IPS-18a (cell line): ENCODE measurements around the gene ZNF71.

Source experiments
- H3K27ac ChIP-seq: one replicate; pipeline ENCODE4 v1.5.1; 2013; ENCODE audit warnings: low read length
- H3K27me3 ChIP-seq: one replicate; pipeline ENCODE4 v1.6.1; 2013; ENCODE audit warnings: mild to moderate bottlenecking, low read length; ENCODE audit not compliant: control insufficient read depth, insufficient read depth
- H3K36me3 ChIP-seq: one replicate; pipeline ENCODE4 v1.6.1; 2013; ENCODE audit warnings: low read depth, low read length; ENCODE audit not compliant: control insufficient read depth
- H3K4me1 ChIP-seq: one replicate; pipeline ENCODE4 v1.6.1; 2013; ENCODE audit warnings: low read depth, low read length; ENCODE audit not compliant: control insufficient read depth
- H3K4me3 ChIP-seq: one replicate; pipeline ENCODE4 v1.5.1; 2013; ENCODE audit warnings: low read length
- H3K9ac ChIP-seq: one replicate; pipeline ENCODE4 v1.6.1; 2013; ENCODE audit warnings: mild to moderate bottlenecking, low read length, moderate library complexity
- H3K9me3 ChIP-seq: one replicate; pipeline ENCODE4 v1.6.1; 2013; ENCODE audit warnings: low read depth, low read length; ENCODE audit not compliant: control insufficient read depth

Gene ZNF71

GRCh38 chr19:56594783-56595547 is at the start of gene ZNF71:
Gene ZNF71 (plus strand): TSS chr19:56595302. CDS start chr19:56601559, 6,257 bp downstream.
- Histone ChIP-seq H3K36me3 (no peaks in the 10 kb centered on the region), H3K9me3 (peaks cover 21% of the 10 kb centered on the region), H3K4me3 (peak within 1 kb of the TSS; percentile 97), H3K27me3 (no peaks in the 10 kb centered on the region), H3K9ac (peak within 1 kb of the TSS; percentile 83), H3K27ac (no peak within 1 kb of the TSS), H3K4me1 (no peaks in the 10 kb centered on the region)

GRCh38 chr19:56547535-56547934 is 47.6 kb upstream of the ZNF71 start:
- Histone ChIP-seq H3K27me3 (no peaks in the 10 kb centered on the region), H3K27ac (no peak overlapping the region), H3K4me3 (no peak overlapping the region), H3K4me1 (no peaks in the 10 kb centered on the region), H3K36me3 (peaks cover 12% of the 10 kb centered on the region), H3K9ac (no peak overlapping the region), H3K9me3 (peaks cover 68% of the 10 kb centered on the region)

GRCh38 chr19:56554272-56554869 is 40.7 kb upstream of the ZNF71 start:
- no peak overlapping the region for H3K9ac ChIP-seq
- H3K4me3 ChIP-seq = no peak overlapping the region
- H3K4me1 ChIP-seq = no peaks in the 10 kb centered on the region
- no peak overlapping the region for H3K27ac ChIP-seq
- H3K27me3 ChIP-seq = no peaks in the 10 kb centered on the region
- H3K9me3 ChIP-seq = peaks cover 83% of the 10 kb centered on the region
- H3K36me3 ChIP-seq = peaks cover 7% of the 10 kb centered on the region

GRCh38 chr19:56562766-56563165 is 32.3 kb upstream of the ZNF71 start:
- no peak overlapping the region for H3K4me3 ChIP-seq
- no peak overlapping the region for H3K27ac ChIP-seq
- H3K9me3 ChIP-seq = peaks cover 52% of the 10 kb centered on the region
- H3K9ac ChIP-seq = no peak overlapping the region
- no peaks in the 10 kb centered on the region for H3K27me3 ChIP-seq
- no peaks in the 10 kb centered on the region for H3K36me3 ChIP-seq
- no peaks in the 10 kb centered on the region for H3K4me1 ChIP-seq

GRCh38 chr19:56566904-56567273 is 28.2 kb upstream of the ZNF71 start:
- Histone ChIP-seq H3K27me3 (no peaks in the 10 kb centered on the region), H3K4me3 (peak overlapping the region; percentile 90), H3K36me3 (peaks cover 17% of the 10 kb centered on the region), H3K4me1 (no peaks in the 10 kb centered on the region), H3K27ac (no peak overlapping the region), H3K9ac (peak overlapping the region; percentile 49), H3K9me3 (peaks cover 56% of the 10 kb centered on the region)

- peak within 1 kb of the TSS; percentile 90 for H3K4me3 ChIP-seq
- H3K27me3 ChIP-seq = no peaks in the 10 kb centered on the region
- H3K9ac ChIP-seq = peak within 1 kb of the TSS; percentile 49
- no peaks in the 10 kb centered on the region for H3K4me1 ChIP-seq
- no peak within 1 kb of the TSS for H3K27ac ChIP-seq
- peaks cover 17% of the 10 kb centered on the region for H3K36me3 ChIP-seq
- peaks cover 53% of the 10 kb centered on the region for H3K9me3 ChIP-seq
Observed at GRCh38 chr19:56567274-56568120, 27.6 kb upstream of the ZNF71 start, which contains the start of gene ZNF470. Gene ZNF470 (plus strand): TSS chr19:56567468. CDS start chr19:56570312, 2,844 bp downstream.

GRCh38 chr19:56572589-56572988 is 22.5 kb upstream of the ZNF71 start:
- Histone ChIP-seq H3K27me3 (no peaks in the 10 kb centered on the region), H3K9me3 (peaks cover 91% of the 10 kb centered on the region), H3K4me1 (no peaks in the 10 kb centered on the region), H3K9ac (no peak overlapping the region), H3K4me3 (no peak overlapping the region), H3K27ac (no peak overlapping the region), H3K36me3 (peaks cover 43% of the 10 kb centered on the region)

GRCh38 chr19:56573914-56574313 is 21.2 kb upstream of the ZNF71 start:
- peaks cover 46% of the 10 kb centered on the region for H3K36me3 ChIP-seq
- H3K4me1 ChIP-seq = no peaks in the 10 kb centered on the region
- no peaks in the 10 kb centered on the region for H3K27me3 ChIP-seq
- no peak overlapping the region for H3K27ac ChIP-seq
- no peak overlapping the region for H3K4me3 ChIP-seq
- H3K9me3 ChIP-seq = peaks cover 92% of the 10 kb centered on the region
- H3K9ac ChIP-seq = no peak overlapping the region

- H3K36me3 ChIP-seq = peaks cover 28% of the 10 kb centered on the region
- peaks cover 97% of the 10 kb centered on the region for H3K9me3 ChIP-seq
- H3K9ac ChIP-seq = no peak overlapping the region
Observed at GRCh38 chr19:56577719-56578602, 17.1 kb upstream of the ZNF71 start.

GRCh38 chr19:56594446-56594782 is 688 bp upstream of the ZNF71 start:
- no peaks in the 10 kb centered on the region for H3K4me1 ChIP-seq
- H3K27ac ChIP-seq = no peak overlapping the region
- H3K4me3 ChIP-seq = peak overlapping the region; percentile 97
- no peaks in the 10 kb centered on the region for H3K36me3 ChIP-seq
- no peak overlapping the region for H3K9ac ChIP-seq
- H3K27me3 ChIP-seq = no peaks in the 10 kb centered on the region
- peaks cover 26% of the 10 kb centered on the region for H3K9me3 ChIP-seq

More at GRCh38 chr19:56577719-56578602, 17.1 kb upstream of the ZNF71 start:
- no peaks in the 10 kb centered on the region for H3K4me1 ChIP-seq
- no peak overlapping the region for H3K4me3 ChIP-seq
- H3K27me3 ChIP-seq = no peaks in the 10 kb centered on the region
- H3K27ac ChIP-seq = no peak overlapping the region

GRCh38 chr19:56595548-56595899 is 422 bp downstream of the ZNF71 start:
- peaks cover 15% of the 10 kb centered on the region for H3K9me3 ChIP-seq
- no peak overlapping the region for H3K27ac ChIP-seq

More at GRCh38 chr19:56595548-56595899, 422 bp downstream of the ZNF71 start:
- no peaks in the 10 kb centered on the region for H3K36me3 ChIP-seq
- H3K4me1 ChIP-seq = no peaks in the 10 kb centered on the region
- H3K27me3 ChIP-seq = no peaks in the 10 kb centered on the region
- peak overlapping the region; percentile 97 for H3K4me3 ChIP-seq
- peak overlapping the region; percentile 83 for H3K9ac ChIP-seq
